Naive thymus-derived CD4-positive, alpha-beta T cell (primary cell): ENCODE results near the gene DNMT3A. TPM values are rescaled to one million over a fixed set of nuclear protein-coding genes. Genes with fewer than 3 reads are reported as not detected.
A peak's percentile ranks its signal among the peaks of the same experiment; 100 is the strongest.

Source experiments
- ATAC-seq: fragments of 150-1000 bp; cut with Tn5 transposase; 2 replicates; pipeline ENCODE4 v1.10.0; 2021; ENCODE audit warnings: mild to moderate bottlenecking, moderate library complexity
- CTCF ChIA-PET: fragments of 350-600 bp; sonication (Branson Sonifier 250); formaldehyde crosslinking; loops from one replicate; lab custom pipeline; 2021; ENCODE audit warnings: antibody characterized with exemption; lab: Charles Lee
- POLR2A ChIA-PET: fragments of 350-600 bp; sonication (Branson Sonifier 250); formaldehyde crosslinking; loops from one replicate; lab custom pipeline; 2021; ENCODE audit warnings: antibody characterized with exemption, inconsistent platforms; lab: Charles Lee
- DNase-seq, 9 donors: peaks; one replicate each; pipeline versions ENCODE4 v3.0.0 to v3.0.0-alpha.2; 2020 to 2022; ENCODE audit warnings: mixed read lengths in 1 of 9
- H3K27ac ChIP-seq: one replicate; pipeline ENCODE4 v1.7.0; 2013; ENCODE audit warnings: mild to moderate bottlenecking, low read depth, low read length, moderate library complexity
- H3K27me3 ChIP-seq, 2 donors: one replicate each; pipeline ENCODE4 v1.7.0; 2013; ENCODE audit warnings: low read length in 2 of 2, mild to moderate bottlenecking in 2 of 2, moderate library complexity in 2 of 2; ENCODE audit not compliant: control insufficient read depth in 2 of 2, insufficient read depth in 2 of 2
- H3K36me3 ChIP-seq, 3 experiments: 1 replicate in 2 of 3; 2 replicates in 1 of 3; pipeline ENCODE4 v1.7.0; 2013; ENCODE audit warnings: low read length in 3 of 3, mild to moderate bottlenecking in 3 of 3, moderate library complexity in 1 of 3; ENCODE audit not compliant: insufficient read depth in 3 of 3, control insufficient read depth in 2 of 3
- H3K4me1 ChIP-seq, 2 donors: one replicate each; pipeline ENCODE4 v1.7.0; 2013; ENCODE audit warnings: low read length in 2 of 2, mild to moderate bottlenecking in 2 of 2, moderate library complexity in 1 of 2; ENCODE audit not compliant: control insufficient read depth in 2 of 2, insufficient read depth in 2 of 2
- H3K4me3 ChIP-seq: 2 replicates; pipeline ENCODE4 v1.7.0; 2013; ENCODE audit warnings: mild to moderate bottlenecking, low read length
- H3K9me3 ChIP-seq, 3 experiments: 1 replicate in 2 of 3; 2 replicates in 1 of 3; pipeline ENCODE4 v1.7.0; 2013; ENCODE audit warnings: low read length in 3 of 3; ENCODE audit not compliant: control insufficient read depth in 2 of 3
- H3K27ac Mint-ChIP-seq, 9 donors: one replicate each; pipeline ENCODE4 v1.8.0; 2020 to 2022; ENCODE audit warnings: mixed read lengths in 9 of 9, mild to moderate bottlenecking in 8 of 9, moderate library complexity in 5 of 9, inconsistent platforms in 2 of 9
- H3K27me3 Mint-ChIP-seq, 5 donors: one replicate each; pipeline ENCODE4 v1.8.0; 2021 to 2022; ENCODE audit warnings: mixed read lengths in 5 of 5, mild to moderate bottlenecking in 1 of 5
- H3K36me3 Mint-ChIP-seq, 5 donors: one replicate each; pipeline ENCODE4 v1.8.0; 2020 to 2022; ENCODE audit warnings: mixed read lengths in 5 of 5, mild to moderate bottlenecking in 3 of 5, inconsistent platforms in 1 of 5
- H3K4me1 Mint-ChIP-seq, 7 donors: one replicate each; pipeline ENCODE4 v1.8.0; 2020 to 2022; ENCODE audit warnings: mixed read lengths in 7 of 7, mild to moderate bottlenecking in 3 of 7, inconsistent platforms in 1 of 7
- H3K4me3 Mint-ChIP-seq, 10 donors: one replicate each; pipeline ENCODE4 v1.8.0; 2020 to 2022; ENCODE audit warnings: mild to moderate bottlenecking in 10 of 10, mixed read lengths in 10 of 10, moderate library complexity in 6 of 10, inconsistent platforms in 2 of 10
- H3K9me3 Mint-ChIP-seq, 11 donors: one replicate each; pipeline ENCODE4 v1.8.0; 2020 to 2022; ENCODE audit warnings: mixed read lengths in 11 of 11, mild to moderate bottlenecking in 4 of 11, inconsistent platforms in 1 of 11, moderate library complexity in 1 of 11
- intact Hi-C, 2 donors: fragments of 100-400 bp; cut with micrococcal nuclease; formaldehyde crosslinking; loops; one replicate each; pipeline ENCODE4 v1.15.1; 2023
- polyA plus RNA-seq, 2 donors: library from polyadenylated mRNA; unstranded; fragments of 300-500 nt; fragmentation: Illumina TruSeq; gene quantifications; one replicate each; pipeline ENCODE4 v1.2.3, GENCODE V29; 2021
- total RNA-seq, 6 experiments: library from RNA in 5 of 6; stranded (reverse) in 5 of 6; gene quantifications; 1 replicate in 5 of 6; 2 replicates in 1 of 6; pipeline ENCODE4 v1.2.3 and lab custom pipeline; 2021 to 2026

The DNMT3A gene
- total and polyA plus RNA-seq, 7 experiments from 2014 or later = 19.4 to 117 (median 80.7) TPM

- DNase-seq (no peak), ATAC-seq (no peak)
- Mint-ChIP-seq H3K9me3 (peaks cover 0 to 5% (median 0%) of the 10 kb centered on the region in 11 donors), H3K27me3 (no peaks in the 10 kb centered on the region), H3K27ac (no peak overlapping the region), H3K4me3 (no peak overlapping the region), H3K4me1 (peaks cover 2 to 25% (median 13%) of the 10 kb centered on the region in 7 donors), H3K36me3 (peaks cover 0 to 2% (median 0%) of the 10 kb centered on the region in 5 donors)
- POLR2A ChIA-PET = interaction anchor here (0.9 to 1.1 kb wide), 2 partner anchors 32 to 51 kb away, joined by 3 to 4 read pairs; no protein-coding TSS in a partner anchor
- H3K27ac ChIP-seq = no peak overlapping the region
- H3K36me3 ChIP-seq = peaks cover 0 to 4% (median 0%) of the 10 kb centered on the region in 3 experiments
- CTCF ChIA-PET = interaction anchor here (0.6 to 1.0 kb wide), 2 partner anchors 11 to 296 kb away, joined by 3 read pairs; no protein-coding TSS in a partner anchor
- no peaks in the 10 kb centered on the region for H3K27me3 ChIP-seq
- intact Hi-C loops = no loop called here
- no peaks in the 10 kb centered on the region for H3K9me3 ChIP-seq
- no peak overlapping the region for H3K4me3 ChIP-seq
- no peaks in the 10 kb centered on the region for H3K4me1 ChIP-seq
Observed at GRCh38 chr2:25226827-25227226, 114.9 kb downstream of the DNMT3A start.

- DNase-seq (no peak), ATAC-seq (no peak)
- no peaks in the 10 kb centered on the region for H3K27me3 Mint-ChIP-seq
- CTCF ChIA-PET = interaction anchor here (1.2 kb wide), 1 partner anchor 56 kb away, joined by 5 read pairs; no protein-coding TSS in a partner anchor
- H3K27ac Mint-ChIP-seq = peak overlapping the region in 3 of 9 donors; percentile 2 to 51 (median 3)
- no peaks in the 10 kb centered on the region for H3K36me3 ChIP-seq
- H3K27ac ChIP-seq = no peak overlapping the region
- no peak overlapping the region for H3K4me3 ChIP-seq
- H3K4me1 ChIP-seq = no peaks in the 10 kb centered on the region
- H3K27me3 ChIP-seq = no peaks in the 10 kb centered on the region
- H3K4me3 Mint-ChIP-seq = no peak overlapping the region
- no peaks in the 10 kb centered on the region for H3K9me3 ChIP-seq
- POLR2A ChIA-PET = no interaction called here
- H3K36me3 Mint-ChIP-seq = no peaks in the 10 kb centered on the region
- peaks cover 0 to 5% (median 0%) of the 10 kb centered on the region in 11 donors for H3K9me3 Mint-ChIP-seq
- H3K4me1 Mint-ChIP-seq = peaks cover 0 to 18% (median 8%) of the 10 kb centered on the region in 7 donors
- intact Hi-C loops = no loop called here
Observed at GRCh38 chr2:25222477-25223121, 119.1 kb downstream of the DNMT3A start.

GRCh38 chr2:25221579-25221978, 120.1 kb downstream of the DNMT3A start:
- ChIA-PET CTCF (no interaction called here), POLR2A (interaction anchor here (0.7 kb wide), 1 partner anchor 55 kb away, joined by 3 read pairs; no protein-coding TSS in a partner anchor)
- Mint-ChIP-seq H3K9me3 (peaks cover 0 to 5% (median 0%) of the 10 kb centered on the region in 11 donors), H3K4me1 (peaks cover 0 to 15% (median 8%) of the 10 kb centered on the region in 7 donors), H3K27ac (peak overlapping the region in 1 of 9 donors; percentile 2), H3K27me3 (no peaks in the 10 kb centered on the region), H3K36me3 (no peaks in the 10 kb centered on the region), H3K4me3 (no peak overlapping the region)
- Histone ChIP-seq H3K9me3 (no peaks in the 10 kb centered on the region), H3K4me1 (no peaks in the 10 kb centered on the region), H3K27ac (no peak overlapping the region), H3K36me3 (no peaks in the 10 kb centered on the region), H3K4me3 (no peak overlapping the region), H3K27me3 (no peaks in the 10 kb centered on the region)
- DNase-seq = no peak
- intact Hi-C loops = no loop called here
- ATAC-seq = no peak

- peaks cover 0 to 5% of the 10 kb centered on the region in 2 donors for H3K4me1 ChIP-seq
- ATAC-seq (no peak), DNase-seq (no peak)
- POLR2A ChIA-PET = no interaction called here
- no peaks in the 10 kb centered on the region for H3K9me3 ChIP-seq
- peaks cover 0 to 5% (median 0%) of the 10 kb centered on the region in 11 donors for H3K9me3 Mint-ChIP-seq
- H3K27ac ChIP-seq = no peak overlapping the region
- no peak overlapping the region for H3K4me3 ChIP-seq
- H3K36me3 ChIP-seq = no peaks in the 10 kb centered on the region
- no peaks in the 10 kb centered on the region for H3K36me3 Mint-ChIP-seq
- H3K4me1 Mint-ChIP-seq = peaks cover 3 to 15% (median 11%) of the 10 kb centered on the region in 7 donors
- CTCF ChIA-PET = no interaction called here
- intact Hi-C loops = no loop called here
- H3K27me3 ChIP-seq = no peaks in the 10 kb centered on the region
- no peaks in the 10 kb centered on the region for H3K27me3 Mint-ChIP-seq
- H3K27ac Mint-ChIP-seq = peak overlapping the region in 2 of 9 donors; percentile 67 to 78
- no peak overlapping the region for H3K4me3 Mint-ChIP-seq
Observed at GRCh38 chr2:25220313-25220712, 121.4 kb downstream of the DNMT3A start.

GRCh38 chr2:25219621-25220020, 122.1 kb downstream of the DNMT3A start:
- POLR2A ChIA-PET = no interaction called here
- H3K36me3 Mint-ChIP-seq = no peaks in the 10 kb centered on the region

GRCh38 chr2:25218100-25218499, 123.6 kb downstream of the DNMT3A start:
- Histone ChIP-seq H3K4me1 (peaks cover 0 to 6% of the 10 kb centered on the region in 2 donors), H3K36me3 (no peaks in the 10 kb centered on the region), H3K4me3 (no peak overlapping the region), H3K27ac (no peak overlapping the region), H3K9me3 (no peaks in the 10 kb centered on the region), H3K27me3 (no peaks in the 10 kb centered on the region)
- peak overlapping the region in 4 of 10 donors; percentile 34 to 61 (median 46) for H3K4me3 Mint-ChIP-seq
- intact Hi-C loops = loop anchor here in 1 of 2 donors (5.0 to 10.0 kb wide), 4 partner anchors 54 to 246 kb away; partner anchors contain the start of genes DNAJC27 and EFR3B
- ChIA-PET POLR2A (interaction anchor here (0.6 to 2.5 kb wide), 3 partner anchors 11 to 244 kb away, joined by 3 to 13 read pairs (median 5); no protein-coding TSS in a partner anchor), CTCF (interaction anchor here (1.3 kb wide), 1 partner anchor 10 kb away, joined by 4 read pairs; no protein-coding TSS in a partner anchor)
- peaks cover 0 to 2% (median 0%) of the 10 kb centered on the region in 11 donors for H3K9me3 Mint-ChIP-seq
- ATAC-seq = no peak
- H3K27ac Mint-ChIP-seq = peak overlapping the region in 2 of 9 donors; percentile 51 to 85
- peaks cover 4 to 17% (median 14%) of the 10 kb centered on the region in 7 donors for H3K4me1 Mint-ChIP-seq
- no peaks in the 10 kb centered on the region for H3K36me3 Mint-ChIP-seq
- no peak for DNase-seq
- H3K27me3 Mint-ChIP-seq = no peaks in the 10 kb centered on the region

More at GRCh38 chr2:25219621-25220020, 122.1 kb downstream of the DNMT3A start:
- Histone ChIP-seq H3K27ac (no peak overlapping the region), H3K9me3 (no peaks in the 10 kb centered on the region), H3K27me3 (no peaks in the 10 kb centered on the region), H3K4me3 (no peak overlapping the region), H3K4me1 (peaks cover 0 to 6% of the 10 kb centered on the region in 2 donors), H3K36me3 (no peaks in the 10 kb centered on the region)
- intact Hi-C loops = loop anchor here in 1 of 2 donors (5.0 to 10.0 kb wide), 4 partner anchors 53 to 247 kb away; partner anchors contain the start of genes DNAJC27 and EFR3B
- no peak overlapping the region for H3K4me3 Mint-ChIP-seq
- H3K27me3 Mint-ChIP-seq = no peaks in the 10 kb centered on the region
- H3K27ac Mint-ChIP-seq = peak overlapping the region in 1 of 9 donors; percentile 8
- peaks cover 0 to 2% (median 0%) of the 10 kb centered on the region in 11 donors for H3K9me3 Mint-ChIP-seq
- DNase-seq (no peak), ATAC-seq (no peak)
- CTCF ChIA-PET = no interaction called here
- H3K4me1 Mint-ChIP-seq = peaks cover 3 to 17% (median 12%) of the 10 kb centered on the region in 7 donors
